NB4 (cell line): ENCODE data around the gene PGPEP1.

Source experiments
- CTCF ChIP-seq: IDR thresholded peaks from one replicate; pipeline ENCODE4 v1.5.1; 2012; ENCODE audit warnings: low read depth, low read length
- MAX ChIP-seq: IDR thresholded peaks from 2 replicates; pipeline ENCODE4 v1.6.1; 2011; ENCODE audit warnings: low read depth, low read length
- MYC ChIP-seq: IDR thresholded peaks from 2 replicates; pipeline ENCODE4 v1.6.1; 2011; ENCODE audit warnings: low read depth, low read length
- POLR2A ChIP-seq: IDR thresholded peaks from 2 replicates; pipeline ENCODE4 v1.6.1; 2011; ENCODE audit warnings: mild to moderate bottlenecking; ENCODE audit not compliant: insufficient read length; ENCODE audit errors: extremely low read depth

- no peak for TF ChIP-seq MYC
- no peak for TF ChIP-seq CTCF
- TF ChIP-seq POLR2A: no peak
- TF ChIP-seq MAX: no peak
Measured at GRCh38 chr19:18384775-18385174, 44.4 kb downstream of the PGPEP1 start.
